Smooth muscle cell (in vitro differentiated cells): ENCODE data around the gene AFP. TPM values are rescaled to one million over a fixed set of nuclear protein-coding genes. Genes with fewer than 3 reads are reported as not detected.

Source experiments
- DNase-seq: peaks from one replicate; lab custom pipeline; 2025; ENCODE audit not compliant: unreplicated experiment; lab: John Stamatoyannopoulos, UW
- H2AFZ ChIP-seq: fragments of 200-600 bp; sonication (generic); 2 replicates; pipeline ENCODE4 v1.6.0; 2016; ENCODE audit warnings: antibody characterized with exemption, low read depth, mild to moderate bottlenecking
- H3F3A ChIP-seq: fragments of 200-600 bp; sonication (generic); 2 replicates; pipeline ENCODE4 v1.6.0; 2017; ENCODE audit warnings: antibody characterized with exemption, low read depth
- H3K27ac ChIP-seq: fragments of 200-600 bp; sonication (generic); 2 replicates; pipeline ENCODE4 v1.5.1; 2016; ENCODE audit warnings: low read depth, mild to moderate bottlenecking
- H3K27me3 ChIP-seq: fragments of 200-600 bp; sonication (generic); 2 replicates; pipeline ENCODE4 v1.6.1; 2016; ENCODE audit warnings: low read depth, mild to moderate bottlenecking
- H3K36me3 ChIP-seq: fragments of 200-600 bp; sonication (generic); 2 replicates; pipeline ENCODE4 v1.5.1; 2016; ENCODE audit warnings: low read depth
- H3K4me1 ChIP-seq: fragments of 200-600 bp; sonication (generic); 2 replicates; pipeline ENCODE4 v1.5.1; 2016; ENCODE audit warnings: low read depth
- H3K4me2 ChIP-seq: fragments of 200-600 bp; sonication (generic); 2 replicates; pipeline ENCODE4 v1.6.0; 2016; ENCODE audit warnings: mild to moderate bottlenecking
- H3K4me3 ChIP-seq: fragments of 200-600 bp; sonication (generic); 2 replicates; pipeline ENCODE4 v1.5.1; 2016; ENCODE audit warnings: mild to moderate bottlenecking
- H3K79me2 ChIP-seq: fragments of 200-600 bp; sonication (generic); 2 replicates; pipeline ENCODE4 v1.6.0; 2016; ENCODE audit warnings: low read depth, mild to moderate bottlenecking
- H3K9ac ChIP-seq: fragments of 200-600 bp; sonication (generic); 2 replicates; pipeline ENCODE4 v1.6.0; 2016; ENCODE audit warnings: low read depth
- H3K9me3 ChIP-seq: fragments of 200-600 bp; sonication (generic); replicated peaks from 2 replicates; pipeline ENCODE4 v1.5.1; 2016; ENCODE audit warnings: low read depth
- H4K20me1 ChIP-seq: fragments of 200-600 bp; sonication (generic); 2 replicates; pipeline ENCODE4 v1.6.0; 2016; ENCODE audit warnings: low read depth
- WGBS: methylation state at CpG from one replicate; pipeline ENCODE4 v1.1.7; 2016; ENCODE audit warnings: low lambda C conversion rate; 5-methylcytosine and 5-hydroxymethylcytosine counted together
- polyA plus RNA-seq: library from polyadenylated mRNA; unstranded; fragments of >200 nt; fragmentation: Nextera tagmentation; extraction: Ambion mirVana; gene quantifications from 2 replicates; pipeline ENCODE4 v1.2.1, GENCODE V29; 2016
- total RNA-seq: library from RNA; depleted of rRNA; stranded (reverse); fragments of >200 nt; gene quantifications from 2 replicates; pipeline ENCODE4 v1.2.3, GENCODE V29; 2014
- TF ChIP-seq, protein P1 (sequence below): fragments of 200-600 bp; sonication (generic); IDR thresholded peaks from 2 replicates; pipeline ENCODE4 v1.5.1; 2017; ENCODE audit warnings: borderline replicate concordance, mild to moderate bottlenecking, antibody characterized with exemption; ENCODE audit not compliant: insufficient read depth, poor library complexity, severe bottlenecking

AFP gene
- total and polyA plus RNA-seq, 2 experiments from 2014 or later = 5.0 to 6.0 TPM

DNA sequence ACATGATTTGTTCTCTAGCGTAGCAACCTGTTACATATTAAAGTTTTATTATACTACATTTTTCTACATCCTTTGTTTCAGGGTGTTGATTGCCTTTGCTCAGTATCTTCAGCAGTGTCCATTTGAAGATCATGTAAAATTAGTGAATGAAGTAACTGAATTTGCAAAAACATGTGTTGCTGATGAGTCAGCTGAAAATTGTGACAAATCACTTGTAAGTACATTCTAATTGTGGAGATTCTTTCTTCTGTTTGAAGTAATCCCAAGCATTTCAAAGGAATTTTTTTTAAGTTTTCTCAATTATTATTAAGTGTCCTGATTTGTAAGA is 29.5 kb upstream of the AFP start:
- Histone ChIP-seq H3K27ac (no peak overlapping the region), H2AFZ (no peak overlapping the region), H3K9ac (no peak overlapping the region), H3K4me1 (no peaks in the 10 kb centered on the region), H3K4me3 (no peak overlapping the region), H3K36me3 (no peaks in the 10 kb centered on the region), H4K20me1 (no peaks in the 10 kb centered on the region), H3K79me2 (no peaks in the 10 kb centered on the region), H3K9me3 (no peaks in the 10 kb centered on the region), H3K4me2 (no peak overlapping the region), H3K27me3 (no peaks in the 10 kb centered on the region), H3F3A (no peaks in the 10 kb centered on the region)
- DNase-seq = no peak
- WGBS = 98% methylated on average over 1 of the region's 1 CpG
- TF ChIP-seq, protein P1, sequence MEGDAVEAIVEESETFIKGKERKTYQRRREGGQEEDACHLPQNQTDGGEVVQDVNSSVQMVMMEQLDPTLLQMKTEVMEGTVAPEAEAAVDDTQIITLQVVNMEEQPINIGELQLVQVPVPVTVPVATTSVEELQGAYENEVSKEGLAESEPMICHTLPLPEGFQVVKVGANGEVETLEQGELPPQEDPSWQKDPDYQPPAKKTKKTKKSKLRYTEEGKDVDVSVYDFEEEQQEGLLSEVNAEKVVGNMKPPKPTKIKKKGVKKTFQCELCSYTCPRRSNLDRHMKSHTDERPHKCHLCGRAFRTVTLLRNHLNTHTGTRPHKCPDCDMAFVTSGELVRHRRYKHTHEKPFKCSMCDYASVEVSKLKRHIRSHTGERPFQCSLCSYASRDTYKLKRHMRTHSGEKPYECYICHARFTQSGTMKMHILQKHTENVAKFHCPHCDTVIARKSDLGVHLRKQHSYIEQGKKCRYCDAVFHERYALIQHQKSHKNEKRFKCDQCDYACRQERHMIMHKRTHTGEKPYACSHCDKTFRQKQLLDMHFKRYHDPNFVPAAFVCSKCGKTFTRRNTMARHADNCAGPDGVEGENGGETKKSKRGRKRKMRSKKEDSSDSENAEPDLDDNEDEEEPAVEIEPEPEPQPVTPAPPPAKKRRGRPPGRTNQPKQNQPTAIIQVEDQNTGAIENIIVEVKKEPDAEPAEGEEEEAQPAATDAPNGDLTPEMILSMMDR = no peak

DNA sequence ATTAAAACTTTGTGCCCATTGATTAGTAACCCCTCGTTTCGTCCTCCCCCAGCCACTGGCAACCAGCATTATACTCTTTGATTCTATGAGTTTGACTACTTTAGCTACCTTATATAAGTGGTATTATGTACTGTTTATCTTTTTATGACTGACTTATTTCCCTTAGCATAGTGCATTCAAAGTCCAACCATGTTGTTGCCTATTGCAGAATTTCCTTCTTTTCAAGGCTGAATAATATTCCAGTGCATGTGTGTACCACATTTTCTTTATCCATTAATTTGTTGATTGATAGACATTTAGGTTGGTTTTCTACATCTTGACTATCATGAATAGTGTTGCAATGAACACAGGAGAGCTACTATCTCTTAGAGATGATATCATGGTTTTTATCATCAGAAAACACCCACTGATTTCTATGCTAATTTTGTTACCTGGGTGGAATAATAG is 28.8 kb upstream of the AFP start:
- no peak overlapping the region for H3K4me3 ChIP-seq
- TF ChIP-seq, protein P1 = no peak
- H3K27ac ChIP-seq = no peak overlapping the region
- H3F3A ChIP-seq = no peaks in the 10 kb centered on the region
- no peak overlapping the region for H3K4me2 ChIP-seq
- no peak for DNase-seq
- no peaks in the 10 kb centered on the region for H3K4me1 ChIP-seq
- H2AFZ ChIP-seq = no peak overlapping the region
- H3K27me3 ChIP-seq = no peaks in the 10 kb centered on the region
- H3K36me3 ChIP-seq = no peaks in the 10 kb centered on the region
- H3K79me2 ChIP-seq = no peaks in the 10 kb centered on the region
- H3K9me3 ChIP-seq = no peaks in the 10 kb centered on the region
- H4K20me1 ChIP-seq = no peaks in the 10 kb centered on the region
- WGBS = 94% methylated on average over 2 of the region's 2 CpGs
- no peak overlapping the region for H3K9ac ChIP-seq

DNA sequence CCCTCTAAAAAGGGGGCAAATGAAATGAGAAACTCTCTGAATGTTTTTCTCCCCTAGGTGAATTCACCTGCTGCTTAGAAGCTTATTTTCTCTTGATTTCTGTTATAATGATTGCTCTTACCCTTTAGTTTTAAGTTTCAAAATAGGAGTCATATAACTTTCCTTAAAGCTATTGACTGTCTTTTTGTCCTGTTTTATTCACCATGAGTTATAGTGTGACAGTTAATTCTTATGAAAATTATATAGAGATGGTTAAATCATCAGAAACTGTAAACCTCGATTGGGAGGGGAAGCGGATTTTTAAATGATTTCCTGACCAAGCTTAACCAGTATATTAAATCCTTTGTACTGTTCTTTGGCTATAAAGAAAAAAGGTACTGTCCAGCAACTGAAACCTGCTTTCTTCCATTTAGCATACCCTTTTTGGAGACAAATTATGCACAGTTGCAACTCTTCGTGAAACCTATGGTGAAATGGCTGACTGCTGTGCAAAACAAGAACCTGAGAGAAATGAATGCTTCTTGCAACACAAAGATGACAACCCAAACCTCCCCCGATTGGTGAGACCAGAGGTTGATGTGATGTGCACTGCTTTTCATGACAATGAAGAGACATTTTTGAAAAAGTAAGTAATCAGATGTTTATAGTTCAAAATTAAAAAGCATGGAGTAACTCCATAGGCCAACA is 27.7 kb upstream of the AFP start:
- Histone ChIP-seq H3K4me1 (no peaks in the 10 kb centered on the region), H3K9ac (no peak overlapping the region), H3F3A (no peaks in the 10 kb centered on the region), H3K27me3 (no peaks in the 10 kb centered on the region), H3K79me2 (no peaks in the 10 kb centered on the region), H4K20me1 (no peaks in the 10 kb centered on the region), H3K9me3 (no peaks in the 10 kb centered on the region), H3K4me3 (no peak overlapping the region), H3K27ac (no peak overlapping the region), H3K4me2 (no peak overlapping the region), H3K36me3 (no peaks in the 10 kb centered on the region), H2AFZ (no peak overlapping the region)
- no peak for DNase-seq
- TF ChIP-seq, protein P1 = no peak
- 86% methylated on average over 4 of the region's 4 CpGs for WGBS

DNA sequence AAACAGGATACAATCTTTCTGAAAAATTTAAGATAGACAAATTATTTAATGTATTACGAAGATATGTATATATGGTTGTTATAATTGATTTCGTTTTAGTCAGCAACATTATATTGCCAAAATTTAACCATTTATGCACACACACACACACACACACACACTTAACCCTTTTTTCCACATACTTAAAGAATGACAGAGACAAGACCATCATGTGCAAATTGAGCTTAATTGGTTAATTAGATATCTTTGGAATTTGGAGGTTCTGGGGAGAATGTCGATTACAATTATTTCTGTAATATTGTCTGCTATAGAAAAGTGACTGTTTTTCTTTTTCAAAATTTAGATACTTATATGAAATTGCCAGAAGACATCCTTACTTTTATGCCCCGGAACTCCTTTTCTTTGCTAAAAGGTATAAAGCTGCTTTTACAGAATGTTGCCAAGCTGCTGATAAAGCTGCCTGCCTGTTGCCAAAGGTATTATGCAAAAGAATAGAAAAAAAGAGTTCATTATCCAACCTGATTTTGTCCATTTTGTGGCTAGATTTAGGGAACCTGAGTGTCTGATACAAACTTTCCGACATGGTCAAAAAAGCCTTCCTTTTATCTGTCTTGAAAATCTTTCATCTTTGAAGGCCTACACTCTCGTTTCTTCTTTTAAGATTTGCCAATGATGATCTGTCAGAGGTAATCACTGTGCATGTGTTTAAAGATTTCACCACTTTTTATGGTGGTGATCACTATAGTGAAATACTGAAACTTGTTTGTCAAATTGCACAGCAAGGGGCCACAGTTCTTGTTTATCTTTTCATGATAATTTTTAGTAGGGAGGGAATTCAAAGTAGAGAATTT is 26.8 kb upstream of the AFP start:
- Histone ChIP-seq H3K79me2 (no peaks in the 10 kb centered on the region), H3K4me1 (no peaks in the 10 kb centered on the region), H3K4me3 (no peak overlapping the region), H3K27ac (no peak overlapping the region), H4K20me1 (no peaks in the 10 kb centered on the region), H2AFZ (no peak overlapping the region), H3K4me2 (no peak overlapping the region), H3K9me3 (no peaks in the 10 kb centered on the region), H3F3A (no peaks in the 10 kb centered on the region), H3K27me3 (no peaks in the 10 kb centered on the region), H3K36me3 (no peaks in the 10 kb centered on the region), H3K9ac (no peak overlapping the region)
- DNase-seq = no peak
- TF ChIP-seq, protein P1 = no peak
- 78% methylated on average over 6 of the region's 6 CpGs for WGBS
